ENCODE data around the gene RTKN. TPM values are rescaled to one million over a fixed set of nuclear protein-coding genes. Genes with fewer than 3 reads are reported as not detected.
A peak's percentile ranks its signal among the peaks of the same experiment; 100 is the strongest.

Gene RTKN
- polyA plus RNA-seq, 4 donors = 51.1 to 94.1 (median 69.7) TPM

DNA sequence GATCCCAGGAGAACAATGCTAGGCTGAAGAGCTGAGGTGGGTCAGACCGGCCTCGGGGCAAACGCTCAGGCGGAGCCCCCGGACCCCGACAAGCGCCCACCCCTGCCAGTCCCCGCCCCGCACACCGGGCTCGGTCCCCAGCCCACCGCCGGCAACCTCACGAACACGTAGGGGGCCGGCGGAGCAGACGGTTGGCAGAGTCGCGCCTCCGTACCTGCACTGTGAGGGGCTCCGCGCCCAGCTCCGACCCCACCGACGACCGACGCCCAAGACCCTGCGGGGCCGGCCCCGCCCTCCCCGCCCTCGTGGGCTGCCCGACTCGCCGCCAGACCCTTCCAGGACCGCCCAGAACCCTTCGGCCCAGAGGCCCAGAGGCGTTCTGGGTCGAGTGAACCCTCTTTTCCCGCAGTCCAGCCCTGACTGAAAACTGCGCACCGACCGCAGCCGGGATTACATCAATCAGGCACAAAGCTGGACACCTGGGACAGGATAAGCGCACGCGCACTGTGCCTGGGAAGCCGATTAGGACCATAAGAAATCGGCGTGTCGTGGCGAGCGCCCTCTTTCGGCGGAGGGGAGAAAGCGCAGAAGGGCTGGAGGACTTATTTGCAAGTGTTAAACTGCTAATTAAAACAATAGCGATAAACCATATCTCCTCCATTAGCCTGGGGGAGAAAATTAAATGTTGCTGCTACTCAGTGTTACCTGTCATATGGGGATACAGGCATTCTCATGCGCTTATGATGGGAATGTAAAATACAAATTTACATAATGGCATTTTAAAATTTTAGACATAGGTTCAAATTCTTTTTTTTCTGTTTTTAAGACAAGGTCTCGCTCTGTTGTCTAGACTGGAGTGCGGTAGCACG lies 49.9 kb downstream of the RTKN start:
- WGBS, 3 donors = 1 to 2% (median 1%) methylated on average over 53 to 62 of the region's 62 CpGs
- Histone ChIP-seq H3K9me3 (ENCODE audit: control insufficient read depth in 2 of 2, insufficient read depth in 1 of 2, low read depth in 1 of 2, low read length in 1 of 2) (no peaks in the 10 kb centered on the region), H3K4me1 (ENCODE audit: control insufficient read depth in 3 of 3, insufficient read depth in 2 of 3, low read depth in 1 of 3, low read length in 2 of 3) (peaks cover 2 to 12% (median 11%) of the 10 kb centered on the region in 3 donors), H3K27me3 (ENCODE audit: control insufficient read depth in 3 of 3, insufficient read depth in 3 of 3, low read length in 3 of 3) (peaks cover 0 to 3% (median 0%) of the 10 kb centered on the region in 3 donors), H3K27ac (ENCODE audit: low read depth in 1 of 3, low read length in 2 of 3) (peak overlapping the region; percentile 84 to 93 (median 86)), H3K36me3 (ENCODE audit: control insufficient read depth in 3 of 3, insufficient read depth in 2 of 3, low read depth in 1 of 3, low read length in 3 of 3) (no peaks in the 10 kb centered on the region), H3K4me3 (ENCODE audit: low read depth in 1 of 3, low read length in 3 of 3) (peak overlapping the region; percentile 86 to 99 (median 88))
- DNase-seq (peak; percentile 95 to 96), FAIRE-seq (no peak)

- H3K27ac ChIP-seq (ENCODE audit: low read depth in 1 of 3, low read length in 2 of 3) = peak overlapping the region in 2 of 3 donors; percentile 84 to 93
- FAIRE-seq (no peak), DNase-seq (no peak)
- 0 to 2% (median 0%) methylated on average over 11 of the region's 11 CpGs for WGBS, 3 donors
- peaks cover 0 to 3% (median 0%) of the 10 kb centered on the region in 3 donors for H3K27me3 ChIP-seq (ENCODE audit: control insufficient read depth in 3 of 3, insufficient read depth in 3 of 3, low read length in 3 of 3)
- peaks cover 2 to 12% (median 11%) of the 10 kb centered on the region in 3 donors for H3K4me1 ChIP-seq (ENCODE audit: control insufficient read depth in 3 of 3, insufficient read depth in 2 of 3, low read depth in 1 of 3, low read length in 2 of 3)
- H3K9me3 ChIP-seq (ENCODE audit: control insufficient read depth in 2 of 2, insufficient read depth in 1 of 2, low read depth in 1 of 2, low read length in 1 of 2) = no peaks in the 10 kb centered on the region
- H3K4me3 ChIP-seq (ENCODE audit: low read depth in 1 of 3, low read length in 3 of 3) = peak overlapping the region; percentile 86 to 99 (median 88)
- H3K36me3 ChIP-seq (ENCODE audit: control insufficient read depth in 3 of 3, insufficient read depth in 2 of 3, low read depth in 1 of 3, low read length in 3 of 3) = no peaks in the 10 kb centered on the region
These were observed 50.5 kb downstream of the RTKN start for GRCh38 chr2:74391209-74391579.

GRCh38 chr2:74390606-74391005 lies 51.1 kb downstream of the RTKN start:
- WGBS, 3 donors = 58 to 69% (median 68%) methylated on average over 5 of the region's 5 CpGs
- Histone ChIP-seq H3K27ac (ENCODE audit: low read depth in 1 of 3, low read length in 2 of 3) (no peak overlapping the region), H3K9me3 (ENCODE audit: control insufficient read depth in 2 of 2, insufficient read depth in 1 of 2, low read depth in 1 of 2, low read length in 1 of 2) (no peaks in the 10 kb centered on the region), H3K36me3 (ENCODE audit: control insufficient read depth in 3 of 3, insufficient read depth in 2 of 3, low read depth in 1 of 3, low read length in 3 of 3) (no peaks in the 10 kb centered on the region), H3K4me1 (ENCODE audit: control insufficient read depth in 3 of 3, insufficient read depth in 2 of 3, low read depth in 1 of 3, low read length in 2 of 3) (peaks cover 2 to 12% (median 11%) of the 10 kb centered on the region in 3 donors), H3K4me3 (ENCODE audit: low read depth in 1 of 3, low read length in 3 of 3) (peak overlapping the region in 1 of 3 donors; percentile 86), H3K27me3 (ENCODE audit: control insufficient read depth in 3 of 3, insufficient read depth in 3 of 3, low read length in 3 of 3) (peaks cover 0 to 3% (median 0%) of the 10 kb centered on the region in 3 donors)
- FAIRE-seq = no peak
- DNase-seq = no peak

GRCh38 chr2:74387346-74387745 lies 54.4 kb downstream of the RTKN start:
- Histone ChIP-seq H3K4me3 (ENCODE audit: low read depth in 1 of 3, low read length in 3 of 3) (no peak overlapping the region), H3K4me1 (ENCODE audit: control insufficient read depth in 3 of 3, insufficient read depth in 2 of 3, low read depth in 1 of 3, low read length in 2 of 3) (peaks cover 2 to 12% (median 11%) of the 10 kb centered on the region in 3 donors), H3K9me3 (ENCODE audit: control insufficient read depth in 2 of 2, insufficient read depth in 1 of 2, low read depth in 1 of 2, low read length in 1 of 2) (no peaks in the 10 kb centered on the region), H3K27me3 (ENCODE audit: control insufficient read depth in 3 of 3, insufficient read depth in 3 of 3, low read length in 3 of 3) (peaks cover 0 to 1% (median 0%) of the 10 kb centered on the region in 3 donors), H3K27ac (ENCODE audit: low read depth in 1 of 3, low read length in 2 of 3) (no peak overlapping the region), H3K36me3 (ENCODE audit: control insufficient read depth in 3 of 3, insufficient read depth in 2 of 3, low read depth in 1 of 3, low read length in 3 of 3) (peaks cover 0 to 10% (median 9%) of the 10 kb centered on the region in 3 donors)
- 89 to 97% (median 96%) methylated on average over 1 of the region's 1 CpG for WGBS, 3 donors
- FAIRE-seq (no peak), DNase-seq (no peak)

DNA sequence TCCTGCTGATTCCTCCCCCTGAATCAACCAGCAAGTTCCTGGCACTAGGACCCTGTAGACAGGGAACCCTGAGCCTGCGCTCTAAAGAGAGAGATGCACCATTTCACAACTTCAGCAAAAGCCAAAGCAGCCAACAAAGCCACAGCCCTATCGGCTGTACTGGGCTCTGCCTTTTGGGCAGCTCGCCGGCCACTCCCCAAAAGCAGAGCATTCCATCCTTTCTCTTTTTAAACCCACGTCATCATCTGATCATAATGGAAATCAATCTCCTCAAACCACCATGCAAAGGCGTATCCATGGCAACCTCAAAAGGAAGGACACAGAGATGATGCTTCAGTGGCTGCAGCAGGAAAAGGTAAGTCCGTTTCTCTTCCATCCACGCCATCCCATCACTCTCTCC lies 56.3 kb downstream of the RTKN start:
- FAIRE-seq (no peak), DNase-seq (no peak)
- peaks cover 0 to 10% (median 9%) of the 10 kb centered on the region in 3 donors for H3K36me3 ChIP-seq (ENCODE audit: control insufficient read depth in 3 of 3, insufficient read depth in 2 of 3, low read depth in 1 of 3, low read length in 3 of 3)
- no peak overlapping the region for H3K4me3 ChIP-seq (ENCODE audit: low read depth in 1 of 3, low read length in 3 of 3)
- no peaks in the 10 kb centered on the region for H3K27me3 ChIP-seq (ENCODE audit: control insufficient read depth in 3 of 3, insufficient read depth in 3 of 3, low read length in 3 of 3)
- WGBS, 3 donors = 76 to 93% (median 89%) methylated on average over 8 of the region's 8 CpGs
- H3K9me3 ChIP-seq (ENCODE audit: control insufficient read depth in 2 of 2, insufficient read depth in 1 of 2, low read depth in 1 of 2, low read length in 1 of 2) = no peaks in the 10 kb centered on the region
- peaks cover 6 to 11% (median 9%) of the 10 kb centered on the region in 3 donors for H3K4me1 ChIP-seq (ENCODE audit: control insufficient read depth in 3 of 3, insufficient read depth in 2 of 3, low read depth in 1 of 3, low read length in 2 of 3)
- no peak overlapping the region for H3K27ac ChIP-seq (ENCODE audit: low read depth in 1 of 3, low read length in 2 of 3)

DNA sequence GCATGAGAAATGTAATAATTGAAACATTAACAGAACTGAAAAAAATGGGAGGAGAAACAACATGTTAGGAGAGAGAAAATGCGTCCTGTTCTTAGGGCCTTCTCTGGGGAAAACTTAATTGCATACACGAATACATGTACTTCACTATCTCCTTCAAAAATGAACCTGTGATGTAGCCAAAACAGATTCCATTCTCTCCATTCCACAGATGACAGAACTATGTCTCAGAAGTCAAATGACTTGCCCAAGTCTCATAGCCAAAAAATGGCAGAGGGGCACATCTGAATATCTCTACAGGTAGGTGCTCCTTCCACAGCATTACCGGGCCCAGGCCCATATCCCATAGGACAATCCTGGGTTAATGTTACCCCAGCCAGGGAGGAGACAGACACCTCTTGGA lies 57.7 kb downstream of the RTKN start:
- peaks cover 0 to 9% (median 6%) of the 10 kb centered on the region in 3 donors for H3K4me1 ChIP-seq (ENCODE audit: control insufficient read depth in 3 of 3, insufficient read depth in 2 of 3, low read depth in 1 of 3, low read length in 2 of 3)
- H3K27ac ChIP-seq (ENCODE audit: low read depth in 1 of 3, low read length in 2 of 3) = no peak overlapping the region
- no peaks in the 10 kb centered on the region for H3K27me3 ChIP-seq (ENCODE audit: control insufficient read depth in 3 of 3, insufficient read depth in 3 of 3, low read length in 3 of 3)
- H3K9me3 ChIP-seq (ENCODE audit: control insufficient read depth in 2 of 2, insufficient read depth in 1 of 2, low read depth in 1 of 2, low read length in 1 of 2) = no peaks in the 10 kb centered on the region
- H3K36me3 ChIP-seq (ENCODE audit: control insufficient read depth in 3 of 3, insufficient read depth in 2 of 3, low read depth in 1 of 3, low read length in 3 of 3) = peaks cover 0 to 10% (median 9%) of the 10 kb centered on the region in 3 donors
- H3K4me3 ChIP-seq (ENCODE audit: low read depth in 1 of 3, low read length in 3 of 3) = no peak overlapping the region
- no peak for DNase-seq
- WGBS, 3 donors = 79 to 92% (median 90%) methylated on average over 3 of the region's 3 CpGs
- FAIRE-seq = no peak

DNA sequence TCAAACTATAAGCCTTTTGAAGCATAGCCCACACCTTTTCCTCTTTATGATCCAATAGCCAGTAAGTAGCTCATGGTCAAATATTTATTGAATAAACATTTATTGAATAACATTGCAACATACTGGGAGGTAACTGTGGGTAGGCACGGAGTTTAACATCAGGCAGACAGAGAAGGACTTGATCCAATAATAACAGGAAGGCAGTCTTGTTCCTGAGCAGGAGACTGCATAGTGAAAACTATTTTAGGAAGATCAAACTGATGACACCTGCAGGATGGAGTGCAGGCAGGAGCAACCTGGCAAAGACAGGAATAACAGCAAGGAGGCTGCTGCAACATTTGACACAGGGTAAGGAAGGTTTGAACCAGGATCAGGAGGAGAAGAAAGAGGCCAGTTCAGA lies 58.5 kb downstream of the RTKN start:
- WGBS, 3 donors = 27 to 45% (median 44%) methylated on average over 1 of the region's 1 CpG
- H3K27ac ChIP-seq (ENCODE audit: low read depth in 1 of 3, low read length in 2 of 3) = no peak overlapping the region

GRCh38 chr2:74381751-74382150 lies 60.0 kb downstream of the RTKN start:
- Histone ChIP-seq H3K27ac (ENCODE audit: low read depth in 1 of 3, low read length in 2 of 3) (no peak overlapping the region), H3K9me3 (ENCODE audit: control insufficient read depth in 2 of 2, insufficient read depth in 1 of 2, low read depth in 1 of 2, low read length in 1 of 2) (no peaks in the 10 kb centered on the region), H3K36me3 (ENCODE audit: control insufficient read depth in 3 of 3, insufficient read depth in 2 of 3, low read depth in 1 of 3, low read length in 3 of 3) (peaks cover 4 to 19% (median 16%) of the 10 kb centered on the region in 3 donors), H3K4me3 (ENCODE audit: low read depth in 1 of 3, low read length in 3 of 3) (no peak overlapping the region), H3K4me1 (ENCODE audit: control insufficient read depth in 3 of 3, insufficient read depth in 2 of 3, low read depth in 1 of 3, low read length in 2 of 3) (peaks cover 0 to 9% (median 4%) of the 10 kb centered on the region in 3 donors), H3K27me3 (ENCODE audit: control insufficient read depth in 3 of 3, insufficient read depth in 3 of 3, low read length in 3 of 3) (no peaks in the 10 kb centered on the region)
- DNase-seq (no peak), FAIRE-seq (no peak)
- WGBS, 3 donors = 93 to 95% (median 95%) methylated on average over 3 of the region's 3 CpGs

More for the DNA sequence above, 58.5 kb downstream of the RTKN start:
- Histone ChIP-seq H3K9me3 (ENCODE audit: control insufficient read depth in 2 of 2, insufficient read depth in 1 of 2, low read depth in 1 of 2, low read length in 1 of 2) (no peaks in the 10 kb centered on the region), H3K27me3 (ENCODE audit: control insufficient read depth in 3 of 3, insufficient read depth in 3 of 3, low read length in 3 of 3) (no peaks in the 10 kb centered on the region), H3K4me1 (ENCODE audit: control insufficient read depth in 3 of 3, insufficient read depth in 2 of 3, low read depth in 1 of 3, low read length in 2 of 3) (peaks cover 0 to 9% (median 4%) of the 10 kb centered on the region in 3 donors), H3K36me3 (ENCODE audit: control insufficient read depth in 3 of 3, insufficient read depth in 2 of 3, low read depth in 1 of 3, low read length in 3 of 3) (peaks cover 0 to 10% (median 9%) of the 10 kb centered on the region in 3 donors), H3K4me3 (ENCODE audit: low read depth in 1 of 3, low read length in 3 of 3) (no peak overlapping the region)
- FAIRE-seq (no peak), DNase-seq (peak in 1 of 2 donors; percentile 6)

All from small intestine (tissue), 7 donors.